GM19035 (cell line): ENCODE data around the gene FLVCR2.

ENCODE experiments used
- ATAC-seq: cut with Tn5 transposase; IDR thresholded peaks from one replicate; pipeline ENCODE4 v1.9.1; 2021; ENCODE audit not compliant: unreplicated experiment

FLVCR2 gene

DNA sequence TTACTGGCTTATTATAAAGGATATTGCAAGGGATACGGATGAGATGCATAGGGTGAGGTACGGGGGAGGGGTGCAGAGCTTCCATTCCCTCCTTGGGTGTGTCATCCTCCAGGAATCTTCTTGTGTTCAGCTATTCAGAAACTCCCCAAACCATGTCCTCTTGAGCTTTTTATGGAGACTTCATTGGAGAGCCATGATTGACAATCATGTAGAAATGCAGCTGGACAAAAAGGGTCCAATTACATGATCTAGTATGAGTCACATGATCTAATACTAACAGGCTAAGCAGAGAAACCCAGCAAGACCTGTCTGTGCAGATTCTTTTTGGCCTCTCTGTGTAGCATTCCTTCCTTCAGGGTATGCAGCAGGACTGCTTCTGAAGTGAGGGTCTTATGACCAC lies 23.9 kb upstream of the FLVCR2 start:
- ATAC-seq: no peak

DNA sequence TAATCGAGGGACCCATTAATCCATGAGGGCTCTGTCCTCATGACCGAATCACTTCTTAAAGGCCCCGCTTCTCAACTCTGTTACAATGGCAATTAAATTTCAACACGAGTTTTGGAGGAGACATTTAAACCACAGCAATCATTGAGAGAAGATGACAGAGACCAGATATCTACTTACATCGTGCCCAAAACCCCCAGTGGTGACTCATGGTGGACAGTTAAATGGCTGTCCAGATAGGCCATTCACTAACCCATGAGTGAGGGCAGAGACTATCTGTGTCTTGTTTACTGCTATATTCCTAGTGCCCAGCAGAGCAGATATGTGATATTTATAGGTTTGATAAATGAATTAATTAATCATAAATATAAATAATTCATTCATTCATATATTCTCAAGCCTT lies 20.0 kb upstream of the FLVCR2 start:
- ATAC-seq: no peak

DNA sequence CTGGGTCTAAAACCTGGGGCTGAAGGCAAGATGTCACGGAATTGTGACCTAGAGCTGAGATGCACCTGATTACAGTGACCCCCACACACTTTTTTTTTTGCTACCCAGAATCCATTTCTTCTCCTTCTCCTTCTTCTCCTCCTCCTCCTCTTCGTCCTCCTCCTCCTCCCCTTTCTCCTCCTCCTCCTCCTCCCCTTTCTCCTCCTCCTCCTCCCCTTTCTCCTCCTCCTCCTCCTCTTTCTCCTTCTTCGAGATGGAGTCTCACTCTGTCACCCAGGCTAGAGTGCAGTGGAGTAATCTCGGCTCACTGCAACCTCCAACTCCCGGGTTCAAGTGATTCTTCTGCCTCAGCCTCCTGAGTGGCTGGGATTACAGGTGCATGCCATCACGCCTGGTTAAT lies 19.4 kb upstream of the FLVCR2 start:
- no peak for ATAC-seq

DNA sequence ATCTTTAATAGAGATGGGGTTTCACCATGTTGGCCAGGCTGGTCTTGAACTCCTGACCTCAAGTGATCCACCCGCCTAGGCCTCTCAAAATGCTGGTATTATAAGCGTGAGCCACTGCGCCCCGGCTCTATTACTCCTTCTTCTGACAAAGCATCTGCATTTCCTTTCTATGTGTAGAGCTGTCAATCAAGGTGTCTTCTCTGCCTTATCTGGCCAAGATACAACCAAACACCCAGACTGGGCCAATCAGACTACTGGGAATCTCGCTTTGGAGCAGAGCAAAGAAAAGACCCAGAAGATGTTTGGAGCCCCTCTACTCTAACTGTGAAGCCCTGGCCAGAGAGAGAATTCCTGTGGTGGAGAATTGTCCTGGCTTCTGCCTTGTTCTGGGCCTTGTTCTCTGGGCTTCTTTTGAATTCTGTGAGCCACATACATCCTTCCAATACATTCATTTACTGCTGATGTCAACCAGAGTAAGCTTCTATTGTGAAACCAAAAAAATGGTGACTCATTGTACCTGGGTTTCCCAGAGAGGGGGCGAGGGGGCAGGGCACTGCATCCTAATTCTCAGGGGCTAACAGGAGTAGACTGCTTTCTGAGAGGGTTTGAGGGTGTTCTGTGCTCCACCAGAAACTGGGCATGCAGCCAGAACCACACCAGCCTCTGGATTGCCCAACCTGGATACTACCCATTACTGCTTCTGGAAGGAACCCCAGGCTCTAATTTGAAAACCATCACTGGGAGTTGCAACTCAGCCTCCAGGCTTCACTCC lies 18.8 kb upstream of the FLVCR2 start:
- no peak for ATAC-seq

DNA sequence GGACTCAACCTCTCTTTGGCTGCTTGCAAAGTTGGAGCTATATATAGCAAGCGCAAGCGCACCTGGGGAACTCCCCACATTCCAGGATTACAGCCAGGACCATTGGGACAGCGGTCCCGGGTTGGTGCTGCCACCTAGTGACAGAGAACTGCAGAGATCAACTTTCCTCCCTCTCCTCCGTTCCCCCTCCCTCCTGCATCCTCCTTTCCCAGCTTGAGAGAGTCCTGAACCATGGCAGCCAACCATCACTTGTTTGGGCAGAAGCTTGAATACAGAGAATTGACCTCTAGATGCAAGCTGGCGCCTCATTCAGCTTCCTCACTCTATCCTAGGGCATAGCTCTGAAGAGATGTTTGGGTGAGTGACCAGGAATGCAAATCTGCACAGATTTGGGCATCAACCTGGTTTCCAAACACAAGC lies 17.4 kb upstream of the FLVCR2 start:
- ATAC-seq: no peak

DNA sequence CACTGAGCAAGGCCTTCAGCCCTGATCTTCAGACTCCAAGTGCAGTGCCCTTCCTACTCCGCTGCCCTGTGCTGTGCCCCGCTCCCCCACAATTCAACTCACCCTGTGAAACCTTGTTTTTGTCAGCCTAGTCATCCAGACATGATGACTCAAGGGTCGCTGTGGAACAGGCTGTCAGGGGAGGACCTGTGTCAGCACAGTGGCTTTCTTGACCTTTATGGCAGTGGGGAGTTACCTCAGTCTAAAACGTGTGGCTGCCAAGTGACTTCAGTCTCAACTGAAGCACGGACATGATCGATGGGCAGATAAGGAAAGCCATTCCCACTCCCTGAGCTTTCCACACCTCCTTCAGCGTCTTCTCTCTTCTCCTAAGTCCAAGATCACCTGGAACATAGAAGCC lies 16.3 kb upstream of the FLVCR2 start:
- ATAC-seq: no peak

DNA sequence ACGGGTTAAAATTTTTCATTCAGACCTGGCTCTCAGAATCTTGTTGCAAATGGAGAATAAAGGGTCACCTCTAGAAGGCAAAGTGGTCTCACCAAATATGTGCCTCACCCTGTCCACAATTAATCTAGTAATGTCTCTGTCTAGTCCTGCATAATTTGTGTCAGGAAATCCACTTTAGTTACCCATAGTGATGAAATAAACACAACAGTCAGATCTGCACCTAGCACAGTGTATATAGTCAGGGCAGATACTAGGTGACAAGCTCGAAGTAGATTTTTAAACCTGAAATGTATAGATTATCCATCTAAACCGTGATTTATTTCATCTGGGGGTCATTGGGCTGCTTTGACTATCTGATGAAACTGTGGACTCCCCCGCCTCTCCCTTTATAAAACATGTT lies 15.9 kb upstream of the FLVCR2 start:
- no peak for ATAC-seq

DNA sequence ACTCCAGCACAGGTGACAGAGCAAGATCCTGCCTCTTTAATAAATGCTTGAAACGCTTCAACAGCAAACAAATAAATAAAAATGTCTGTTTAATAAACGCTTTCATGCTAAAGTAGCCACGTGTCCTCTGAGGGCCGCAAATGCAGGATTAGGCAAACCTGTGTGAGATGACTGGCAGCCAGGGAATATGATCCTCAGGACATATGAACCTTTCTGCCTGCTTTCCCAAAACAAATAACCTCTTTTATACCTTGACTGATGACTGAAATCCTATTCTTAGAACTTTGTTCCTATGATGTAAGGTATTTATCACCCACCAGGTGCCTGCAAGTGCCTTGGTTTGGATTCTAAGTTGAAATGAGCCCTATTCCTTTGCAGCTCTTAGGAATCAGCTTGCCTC lies 14.5 kb upstream of the FLVCR2 start:
- no peak for ATAC-seq

DNA sequence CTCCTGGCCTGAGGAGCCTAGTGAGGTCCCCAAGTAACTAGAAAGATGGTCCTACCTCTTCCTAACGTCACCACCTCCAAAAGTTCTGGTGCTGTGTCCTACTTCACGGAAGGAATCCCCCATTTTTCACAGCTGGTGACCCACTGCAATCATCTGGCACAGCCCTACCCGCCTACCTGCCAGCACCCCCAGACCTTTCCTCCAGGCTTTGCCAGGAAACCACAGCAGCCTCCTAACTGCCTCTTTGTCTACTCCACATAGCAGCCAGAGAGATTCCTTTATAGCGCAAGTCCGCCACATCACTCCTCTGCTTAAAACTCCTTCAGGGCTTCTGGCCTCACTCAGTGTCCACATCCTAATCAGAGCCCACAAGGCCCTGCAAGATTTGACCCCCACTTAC lies 13.4 kb upstream of the FLVCR2 start:
- no peak for ATAC-seq

DNA sequence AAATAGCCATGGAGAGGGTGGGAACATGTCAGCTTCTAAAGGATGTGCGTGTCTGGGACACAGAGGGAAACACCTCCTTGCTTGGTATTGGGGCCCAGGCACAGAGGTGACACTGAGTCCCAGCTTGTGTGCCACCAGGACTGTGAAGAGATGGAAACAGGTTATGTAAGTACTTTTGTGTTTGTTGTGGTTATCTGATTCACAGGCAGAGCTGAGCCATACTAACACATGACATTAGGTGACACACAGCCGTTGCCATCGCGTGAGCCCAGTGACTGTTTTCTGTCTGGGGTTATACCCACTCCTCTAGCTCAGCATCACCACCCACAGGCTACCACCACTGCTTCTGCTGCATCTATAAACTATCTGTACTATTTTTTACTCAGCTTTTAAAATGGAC lies 12.1 kb upstream of the FLVCR2 start:
- no peak for ATAC-seq

DNA sequence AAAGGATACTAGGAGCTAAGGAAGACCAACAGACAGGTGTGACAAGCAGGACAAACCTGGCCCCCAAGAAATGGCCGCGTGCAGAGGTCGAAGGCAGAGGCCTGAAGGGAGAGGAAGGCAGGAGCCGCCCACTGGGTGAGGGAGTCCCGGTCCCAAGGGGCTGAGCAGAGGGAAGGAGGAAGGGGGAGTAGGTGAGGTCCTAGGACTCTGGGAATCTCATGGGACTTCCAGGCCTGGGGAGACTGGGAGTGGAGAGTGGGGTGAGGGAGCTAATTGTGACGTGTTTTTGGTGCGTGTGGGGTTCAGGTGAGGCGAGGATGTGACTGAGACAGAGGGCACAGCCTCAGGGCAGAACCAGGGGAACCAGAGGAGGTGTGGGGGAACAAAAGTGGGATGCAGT lies 11.7 kb upstream of the FLVCR2 start:
- no peak for ATAC-seq

DNA sequence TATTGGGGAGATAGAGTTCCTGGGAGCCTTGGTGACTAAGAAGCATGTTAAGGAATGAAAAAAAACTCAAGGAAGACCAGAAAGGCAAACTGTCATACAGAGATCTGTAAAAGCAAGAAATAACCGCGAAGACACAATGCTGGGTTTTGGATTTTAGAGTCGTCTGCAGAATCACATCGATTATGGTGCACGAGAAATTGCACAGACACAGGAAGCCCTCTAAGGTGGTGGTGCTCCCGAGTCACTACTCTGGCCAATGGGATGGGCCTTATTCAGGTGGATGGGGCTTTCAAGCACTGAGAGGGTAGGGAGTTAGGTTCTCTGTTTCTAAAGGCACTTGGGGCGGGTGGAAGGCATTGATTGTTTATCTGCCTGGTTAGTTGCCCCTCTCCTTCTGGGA lies 10.3 kb upstream of the FLVCR2 start:
- ATAC-seq: no peak

DNA sequence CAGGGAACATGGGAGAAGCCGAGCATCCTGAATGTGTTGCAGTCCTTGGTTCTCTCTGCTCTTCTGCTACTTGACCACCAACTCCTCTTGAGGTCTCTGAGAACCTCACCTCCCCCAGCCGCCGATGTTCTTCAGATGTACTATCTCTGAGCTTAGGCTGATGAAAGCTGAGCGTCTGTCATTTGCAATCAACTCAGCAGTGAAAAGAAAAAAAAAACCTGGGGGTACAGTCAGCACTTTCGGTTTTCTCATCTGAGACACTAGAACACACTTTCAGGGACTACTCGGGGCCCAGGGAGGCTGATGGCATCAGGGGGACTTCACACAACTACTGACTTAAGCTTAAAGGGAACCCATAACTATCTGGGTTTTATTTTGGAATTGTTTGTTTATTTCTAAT lies 9.6 kb upstream of the FLVCR2 start:
- ATAC-seq: no peak

DNA sequence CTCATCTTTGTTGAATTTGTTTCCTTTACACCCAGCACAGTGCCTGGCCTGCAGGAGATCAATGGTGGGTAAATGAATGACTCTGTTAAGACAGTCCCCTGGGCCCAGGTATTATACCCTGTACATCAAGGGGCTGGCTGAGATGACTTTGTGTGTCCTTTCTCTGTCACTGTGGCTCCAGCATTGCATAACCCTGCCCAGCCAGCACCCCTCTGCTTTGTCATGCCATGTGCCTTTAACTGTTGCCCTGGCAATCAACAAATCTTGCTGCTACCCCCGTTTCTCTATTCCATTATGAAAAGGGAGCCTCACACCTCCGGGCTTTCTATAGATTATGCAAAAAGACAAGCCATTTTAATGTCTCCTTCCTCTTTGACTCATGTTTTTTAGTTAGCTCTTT lies 7.6 kb upstream of the FLVCR2 start:
- no peak for ATAC-seq

DNA sequence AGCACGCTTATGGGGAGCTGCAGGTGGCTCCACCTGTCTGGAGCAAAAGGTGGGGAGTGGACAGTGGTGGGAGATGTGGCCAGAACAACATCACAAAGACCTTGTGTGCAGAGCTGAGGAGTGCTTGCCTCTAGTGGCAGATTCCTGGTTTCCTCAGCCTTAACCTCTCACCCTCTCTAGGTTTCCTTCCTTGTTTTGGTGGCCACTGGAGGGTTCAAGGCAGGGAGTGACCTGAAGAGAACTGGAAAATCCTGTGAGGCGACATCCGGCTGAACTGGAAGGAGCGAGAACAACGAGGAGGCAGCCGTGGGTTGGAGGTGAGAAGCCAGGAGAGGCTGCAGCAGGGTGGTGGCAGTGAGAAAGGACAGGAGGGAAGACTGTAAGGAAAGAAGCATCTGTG lies 6.3 kb upstream of the FLVCR2 start:
- ATAC-seq: no peak

DNA sequence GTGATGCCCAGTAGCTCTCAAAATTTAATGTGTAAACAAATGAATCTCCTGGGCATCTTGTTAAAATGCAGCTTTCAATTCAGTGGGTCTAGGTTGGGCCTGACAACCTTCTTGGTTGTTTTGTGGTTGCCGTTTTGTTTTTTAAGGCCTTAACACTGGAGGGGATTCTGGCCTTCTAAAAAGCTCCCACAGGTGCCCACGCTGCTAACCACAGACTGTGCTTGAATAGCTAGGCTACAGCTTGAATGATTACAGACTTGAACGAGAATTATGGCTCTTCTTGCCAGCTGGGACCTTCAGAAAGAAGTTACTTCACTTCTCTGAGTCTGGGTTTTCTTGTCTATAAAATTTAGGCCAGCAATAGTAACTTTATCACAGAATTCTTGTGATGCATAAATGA lies 1.3 kb upstream of the FLVCR2 start:
- ATAC-seq: no peak

DNA sequence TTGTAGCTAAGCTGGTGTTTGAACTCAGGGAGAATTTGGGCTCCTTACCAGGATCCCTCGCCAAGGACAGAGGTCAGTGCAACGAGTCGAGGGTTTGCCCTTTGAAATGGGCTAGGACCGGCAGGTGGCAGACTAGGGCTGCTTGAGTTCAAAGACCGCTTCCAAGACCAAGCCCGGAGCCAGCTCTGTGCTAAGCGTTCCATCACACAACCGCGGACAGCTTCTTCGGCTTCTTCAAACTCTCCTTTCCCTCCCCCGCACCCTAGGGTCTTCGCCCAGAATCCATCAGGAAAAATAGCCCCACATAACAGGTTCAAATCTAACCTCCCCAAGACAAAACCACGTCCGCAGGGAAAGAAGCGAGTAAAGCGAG lies 705 bp upstream of the FLVCR2 start:
- ATAC-seq: peak; percentile 83

DNA sequence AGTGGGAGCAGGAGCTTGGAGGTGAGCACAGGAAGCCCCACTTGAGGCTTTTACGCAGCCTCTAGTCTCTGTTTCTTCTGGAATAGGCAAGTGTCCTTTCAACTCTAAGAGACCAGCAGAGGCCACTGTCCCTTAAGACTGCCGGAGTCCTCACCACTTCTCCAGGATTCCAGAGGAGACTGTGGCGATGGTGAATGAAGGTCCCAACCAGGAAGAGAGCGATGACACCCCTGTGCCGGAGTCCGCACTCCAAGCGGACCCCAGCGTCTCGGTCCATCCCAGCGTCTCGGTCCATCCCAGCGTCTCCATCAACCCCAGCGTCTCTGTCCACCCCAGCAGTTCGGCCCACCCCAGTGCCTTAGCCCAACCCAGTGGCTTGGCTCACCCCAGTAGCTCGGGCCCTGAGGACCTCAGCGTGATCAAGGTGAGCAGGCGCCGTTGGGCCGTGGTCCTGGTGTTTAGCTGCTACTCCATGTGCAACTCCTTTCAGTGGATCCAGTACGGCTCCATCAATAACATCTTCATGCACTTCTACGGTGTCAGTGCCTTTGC lies 442 bp downstream of the FLVCR2 start:
- no peak for ATAC-seq

DNA sequence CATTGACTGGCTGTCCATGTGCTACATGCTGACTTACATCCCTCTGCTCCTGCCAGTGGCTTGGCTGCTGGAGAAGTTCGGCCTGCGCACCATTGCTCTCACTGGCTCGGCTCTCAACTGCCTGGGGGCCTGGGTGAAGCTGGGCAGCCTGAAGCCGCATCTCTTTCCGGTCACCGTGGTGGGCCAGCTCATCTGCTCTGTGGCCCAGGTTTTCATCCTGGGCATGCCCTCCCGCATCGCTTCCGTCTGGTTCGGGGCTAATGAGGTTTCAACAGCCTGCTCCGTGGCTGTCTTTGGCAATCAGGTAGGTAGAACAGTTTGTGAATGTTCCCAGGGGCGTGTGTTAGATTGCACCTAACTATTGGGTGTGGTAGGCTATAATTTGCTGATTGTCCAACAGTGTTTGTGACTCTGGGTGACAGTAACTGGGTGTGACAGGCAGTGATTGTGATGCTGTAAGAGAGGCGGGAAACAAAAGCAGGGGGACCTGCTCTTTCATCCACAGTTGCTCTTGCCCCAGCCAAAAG lies 981 bp downstream of the FLVCR2 start:
- ATAC-seq: no peak

DNA sequence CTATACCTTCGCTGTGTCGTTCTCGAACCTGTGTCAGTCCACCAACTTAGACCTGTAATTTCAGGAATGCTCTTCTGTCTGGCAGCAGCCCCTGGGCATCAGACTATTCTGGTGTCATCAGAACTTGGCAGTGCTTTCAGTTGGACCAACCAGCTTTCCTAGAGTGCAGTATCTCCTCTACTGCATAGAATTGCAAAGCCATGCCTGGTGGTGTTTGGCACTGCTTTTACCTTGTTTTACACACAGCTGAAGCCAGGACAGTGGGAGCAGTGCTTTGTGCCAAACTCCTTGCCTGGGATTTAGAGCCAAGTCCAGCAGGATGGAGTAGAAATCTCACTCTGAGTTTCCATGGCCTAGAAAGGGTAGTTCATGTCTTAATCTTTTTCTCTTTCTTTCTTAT lies 1.5 kb downstream of the FLVCR2 start:
- no peak for ATAC-seq

DNA sequence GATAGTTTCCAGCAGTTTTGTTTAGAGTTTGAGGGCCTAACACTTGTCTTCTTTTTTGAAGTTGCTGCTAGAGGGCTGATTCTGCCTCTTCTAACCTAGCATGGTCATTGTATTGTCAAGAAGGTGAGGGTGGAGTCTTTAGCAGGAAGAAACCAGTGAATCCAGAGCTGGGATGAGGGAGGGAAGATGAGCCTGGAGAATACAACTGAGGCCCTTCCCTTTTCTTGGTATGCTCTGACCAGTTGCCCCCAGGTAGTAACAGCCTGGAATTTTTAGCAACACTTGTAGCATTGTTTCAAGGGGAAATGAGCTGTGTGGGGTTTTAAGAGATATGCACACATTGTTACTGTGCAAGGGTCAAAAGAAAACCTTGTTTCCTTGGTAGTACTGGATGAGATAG lies 9.0 kb downstream of the FLVCR2 start:
- no peak for ATAC-seq

DNA sequence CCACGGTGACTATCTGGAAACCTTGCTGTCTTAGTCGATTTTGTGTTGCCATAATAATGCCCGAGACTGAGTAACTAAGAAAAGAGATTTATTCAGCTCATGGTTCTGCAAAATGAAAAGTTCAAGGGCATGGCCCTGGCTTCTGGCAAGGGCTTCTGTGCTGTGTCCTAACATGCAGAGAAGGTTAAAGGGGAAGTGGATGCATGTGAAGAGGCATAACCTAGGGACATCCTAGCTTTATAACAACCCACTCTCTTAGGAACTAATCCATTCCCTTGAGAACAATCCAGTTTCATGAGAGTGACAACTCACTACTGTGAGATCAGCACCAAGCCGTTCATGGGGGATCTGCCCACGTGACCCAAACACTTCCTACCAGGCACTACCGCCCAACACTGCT lies 11.5 kb downstream of the FLVCR2 start:
- no peak for ATAC-seq

DNA sequence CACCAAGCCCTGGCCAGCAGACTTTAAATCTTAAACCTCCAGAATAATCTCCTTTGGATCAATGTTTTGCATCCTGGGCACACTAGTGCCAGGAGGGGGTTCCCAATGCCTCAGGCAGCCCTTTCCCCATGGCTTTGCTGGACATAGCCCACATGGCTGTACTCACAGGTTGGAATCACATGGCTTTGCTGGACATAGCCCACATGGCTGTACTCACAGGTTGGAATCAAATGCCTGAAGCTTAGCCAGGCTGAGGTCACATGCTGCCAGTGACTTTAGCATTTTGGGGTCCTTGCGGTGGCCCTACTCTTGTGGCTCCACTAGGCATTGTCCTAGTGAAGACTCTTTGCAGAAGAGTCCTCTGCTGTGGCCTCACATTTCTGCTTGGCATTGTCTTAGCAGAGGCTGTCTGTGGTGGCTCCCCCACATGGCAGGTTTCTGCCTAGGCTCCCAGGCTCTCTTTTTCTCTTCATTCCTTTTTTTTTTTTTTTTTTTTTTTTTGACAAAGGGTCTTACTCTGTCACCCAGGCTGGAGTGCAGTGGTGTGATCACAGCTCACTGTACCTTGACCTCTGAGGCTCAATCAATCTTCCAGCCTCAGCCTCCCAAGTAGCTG lies 13.0 kb downstream of the FLVCR2 start:
- no peak for ATAC-seq
